ENCODE data around the gene MORN2. TPM values are rescaled to one million over a fixed set of nuclear protein-coding genes. Genes with fewer than 3 reads are reported as not detected.

MORN2 gene
- total and polyA plus RNA-seq, 9 of the 15 experiments (the other 6 are each of a cell fraction or from before 2014, with no cell fraction given): 10.4 to 39.5 (median 20.8) TPM

- no peak for TF ChIP-seq IRF1 (CRISPR knock-in tag; IDR thresholded peaks at IDR 0.05; ENCODE audit: borderline replicate concordance)
- no peak for TF ChIP-seq ZNF384 (IDR thresholded peaks at IDR 0.05; ENCODE audit: low read depth, low read length)
- TF ChIP-seq PHF20 (IDR thresholded peaks at IDR 0.05; ENCODE audit: partially characterized antibody): peak; percentile 93
- TF ChIP-seq SRF (CRISPR knock-in tag; IDR thresholded peaks at IDR 0.05): no peak
- TF ChIP-seq ZNF224 (CRISPR knock-in tag; IDR thresholded peaks at IDR 0.05): peak; percentile 63; the same call in 1 of the 2 replicates
- TF ChIP-seq MTA3 (IDR thresholded peaks at IDR 0.05; ENCODE audit: borderline replicate concordance): 0 out of 2 replicates have a peak, but pooled peaks have one; percentile 62
- TF ChIP-seq ZNF217 (CRISPR knock-in tag; IDR thresholded peaks at IDR 0.05): no peak
- peak; percentile 42; the same call in 1 of the 2 replicates for TF ChIP-seq SP1 (CRISPR knock-in tag; IDR thresholded peaks at IDR 0.05)
- TF ChIP-seq ESRRA (IDR thresholded peaks at IDR 0.05; ENCODE audit: borderline replicate concordance, low read depth): peak; percentile 48; the same call in 1 of the 2 replicates
- TF ChIP-seq CHAMP1 (IDR thresholded peaks at IDR 0.05): peak; percentile 35; the same call in 1 of the 2 replicates
- TF ChIP-seq RREB1 (CRISPR knock-in tag; IDR thresholded peaks at IDR 0.05): peak; percentile 87; the same call in 1 of the 2 replicates
- no peak for TF ChIP-seq BRF2 (IDR thresholded peaks at IDR 0.05; ENCODE audit: borderline replicate concordance, insufficient read depth, insufficient read length)
- peak; percentile 76 for TF ChIP-seq RBFOX2 (IDR thresholded peaks at IDR 0.05; ENCODE audit: low read depth, low read length)
These were observed at the start of gene MORN2, which contains the start of gene DHX57 (continued) for GRCh38 chr2:38875576-38876367.

Measured in K562 (cell line).